ENCODE data around the gene TSEN15.
"Not testable (repeated sequence)": the region's sequence is repeated elsewhere in the genome, so short reads cannot be mapped to it uniquely, and the experiment has no call there.

TSEN15 gene

GRCh38 chr1:184031409-184032107 is 20.0 kb upstream of the TSEN15 start:
- peak; percentile 39 for DNase-seq

GRCh38 chr1:184032306-184032929 is 19.1 kb upstream of the TSEN15 start:
- no peak for DNase-seq

GRCh38 chr1:184032930-184033418 is 18.6 kb upstream of the TSEN15 start:
- no peak for DNase-seq

GRCh38 chr1:184033711-184034167 is 17.8 kb upstream of the TSEN15 start:
- DNase-seq = no peak

- no peak for DNase-seq
Observed at GRCh38 chr1:184034761-184035379, 16.7 kb upstream of the TSEN15 start.

GRCh38 chr1:184035719-184036516 is 15.6 kb upstream of the TSEN15 start:
- DNase-seq = no peak

GRCh38 chr1:184036517-184036949 is 15.0 kb upstream of the TSEN15 start:
- DNase-seq = no peak

- no peak for DNase-seq
Observed at GRCh38 chr1:184037849-184038591, 13.5 kb upstream of the TSEN15 start.

- DNase-seq = no peak
Observed at GRCh38 chr1:184039126-184039525, 12.4 kb upstream of the TSEN15 start.

GRCh38 chr1:184041731-184042130 is 9.8 kb upstream of the TSEN15 start:
- no peak for DNase-seq

GRCh38 chr1:184043315-184043714 is 8.2 kb upstream of the TSEN15 start:
- not testable (repeated sequence) for DNase-seq

- no peak for DNase-seq
Observed at GRCh38 chr1:184044603-184045376, 6.7 kb upstream of the TSEN15 start.

GRCh38 chr1:184047541-184047940 is 4.0 kb upstream of the TSEN15 start:
- DNase-seq = not testable (repeated sequence)

GRCh38 chr1:184048561-184049240 is 2.8 kb upstream of the TSEN15 start:
- DNase-seq = no peak

GRCh38 chr1:184049291-184049690 is 2.2 kb upstream of the TSEN15 start:
- no peak for DNase-seq

GRCh38 chr1:184049836-184050468 is 1.6 kb upstream of the TSEN15 start:
- DNase-seq = no peak

- no peak for DNase-seq
Observed at GRCh38 chr1:184050636-184051035, 894 bp upstream of the TSEN15 start.

GRCh38 chr1:184051138-184051484 is 419 bp upstream of the TSEN15 start:
- no peak for DNase-seq

GRCh38 chr1:184052194-184052559 is 647 bp downstream of the TSEN15 start:
- no peak for DNase-seq

GRCh38 chr1:184052750-184053149 is 1.2 kb downstream of the TSEN15 start:
- no peak for DNase-seq

- no peak for DNase-seq
Observed at GRCh38 chr1:184053881-184054280, 2.4 kb downstream of the TSEN15 start.
